MCF 10A (cell line): ENCODE data around the gene NMBR. TPM values are rescaled to one million over a fixed set of nuclear protein-coding genes. Genes with fewer than 3 reads are reported as not detected.
"Not testable (repeated sequence)": the region's sequence is repeated elsewhere in the genome, so short reads cannot be mapped to it uniquely, and the experiment has no call there.

Experiments
- BruUV-seq: library from RNA; stranded (reverse); fragments of 400-500 nt; replicated peaks from 2 replicates; lab custom pipeline; 2021; lab: Mats Ljungman, UMichigan
- CTCF ChIA-PET: fragments of 300-600 bp; sonication (Branson Sonifier 250); formaldehyde crosslinking; extraction: SDS; loops from one replicate; lab custom pipeline; 2021; ENCODE audit warnings: antibody characterized with exemption, inconsistent platforms; lab: Yijun Ruan, JAX
- POLR2A ChIA-PET: fragments of 300-600, 350-650 bp; sonication (Branson Sonifier 250); formaldehyde crosslinking; extraction: SDS; loops from one replicate; lab custom pipeline; 2020; ENCODE audit warnings: antibody characterized with exemption, inconsistent platforms; lab: Yijun Ruan, JAX
- DNase-seq: peaks from one replicate; pipeline ENCODE4 v3.0.0-alpha.2; 2018; ENCODE audit not compliant: unreplicated experiment
- H3K27ac Mint-ChIP-seq: one replicate; pipeline ENCODE4 v1.8.0; 2022; ENCODE audit warnings: mild to moderate bottlenecking, low read depth, mixed read lengths; ENCODE audit not compliant: unreplicated experiment
- H3K27me3 Mint-ChIP-seq: one replicate; pipeline ENCODE4 v1.8.0; 2022; ENCODE audit warnings: mixed read lengths; ENCODE audit not compliant: insufficient read depth, unreplicated experiment
- H3K36me3 Mint-ChIP-seq: one replicate; pipeline ENCODE4 v1.8.0; 2022; ENCODE audit warnings: mild to moderate bottlenecking, moderate library complexity, mixed read lengths; ENCODE audit not compliant: insufficient read depth, unreplicated experiment
- H3K4me1 Mint-ChIP-seq: one replicate; pipeline ENCODE4 v1.8.0; 2022; ENCODE audit warnings: mixed read lengths; ENCODE audit not compliant: insufficient read depth, unreplicated experiment
- H3K4me3 Mint-ChIP-seq: one replicate; pipeline ENCODE4 v1.8.0; 2022; ENCODE audit warnings: mild to moderate bottlenecking, moderate library complexity, mixed read lengths; ENCODE audit not compliant: unreplicated experiment
- H3K9me3 Mint-ChIP-seq: one replicate; pipeline ENCODE4 v1.8.0; 2022; ENCODE audit warnings: mixed read lengths; ENCODE audit not compliant: unreplicated experiment
- CTCF ChIP-seq: fragments of 200-600 bp; IDR thresholded peaks from one replicate; pipeline ENCODE4 v1.8.0; 2022; ENCODE audit warnings: antibody characterized with exemption, mild to moderate bottlenecking; ENCODE audit not compliant: unreplicated experiment
- intact Hi-C: fragments of 100-400 bp; cut with micrococcal nuclease; formaldehyde crosslinking; loops from 2 replicates; pipeline ENCODE4 v1.14.1; 2022
- total RNA-seq: library from RNA; stranded (reverse); gene quantifications from 2 replicates; pipeline ENCODE4 v1.2.3, GENCODE V29; 2022

The NMBR gene
- total RNA-seq, 1 experiment from 2014 or later, result not detected

- BruUV-seq, result no TSS peak
- H3K27ac Mint-ChIP-seq, result no peak overlapping the region
- H3K27me3 Mint-ChIP-seq, result no peaks in the 10 kb centered on the region
- no peaks in the 10 kb centered on the region for H3K9me3 Mint-ChIP-seq
- no peak for DNase-seq
- no peaks in the 10 kb centered on the region for H3K36me3 Mint-ChIP-seq
- POLR2A ChIA-PET, result no interaction called here
- no peak overlapping the region for H3K4me3 Mint-ChIP-seq
- H3K4me1 Mint-ChIP-seq, result no peaks in the 10 kb centered on the region
- TF ChIP-seq CTCF, result no peak
- CTCF ChIA-PET, result no interaction called here
- intact Hi-C loops, result no loop called here
Observed at GRCh38 chr6:142030115-142030619, 116.8 kb downstream of the NMBR start.

- DNase-seq, result no peak
- no peaks in the 10 kb centered on the region for H3K27me3 Mint-ChIP-seq
- ChIA-PET CTCF (no interaction called here), POLR2A (no interaction called here)
- H3K27ac Mint-ChIP-seq, result no peak overlapping the region
- BruUV-seq, result no TSS peak
- no peaks in the 10 kb centered on the region for H3K36me3 Mint-ChIP-seq
- no peaks in the 10 kb centered on the region for H3K9me3 Mint-ChIP-seq
- no peaks in the 10 kb centered on the region for H3K4me1 Mint-ChIP-seq
- no peak for TF ChIP-seq CTCF
- intact Hi-C loops, result no loop called here
- H3K4me3 Mint-ChIP-seq, result no peak overlapping the region
Observed at GRCh38 chr6:142028527-142028926, 118.4 kb downstream of the NMBR start.

GRCh38 chr6:142027804-142028203, 119.1 kb downstream of the NMBR start:
- H3K27me3 Mint-ChIP-seq, intact Hi-C loops, H3K36me3 Mint-ChIP-seq, H3K4me1 Mint-ChIP-seq, H3K9me3 Mint-ChIP-seq, H3K27ac Mint-ChIP-seq, BruUV-seq, POLR2A ChIA-PET, DNase-seq, H3K4me3 Mint-ChIP-seq: not testable (repeated sequence)
- CTCF ChIA-PET, result interaction anchor here (1.2 kb wide), 1 partner anchor 19 kb away, joined by 6 read pairs; no protein-coding TSS in a partner anchor

- no peak overlapping the region for H3K4me3 Mint-ChIP-seq
- POLR2A ChIA-PET, result no interaction called here
- H3K27me3 Mint-ChIP-seq, result no peaks in the 10 kb centered on the region
- H3K27ac Mint-ChIP-seq, result no peak overlapping the region
- no peaks in the 10 kb centered on the region for H3K36me3 Mint-ChIP-seq
- CTCF ChIA-PET, result interaction anchor here (1.2 kb wide), 1 partner anchor 19 kb away, joined by 6 read pairs; no protein-coding TSS in a partner anchor
- no peaks in the 10 kb centered on the region for H3K9me3 Mint-ChIP-seq
- H3K4me1 Mint-ChIP-seq, result no peaks in the 10 kb centered on the region
- no peak for DNase-seq
- BruUV-seq, result no TSS peak
- TF ChIP-seq CTCF, result no peak
- intact Hi-C loops, result no loop called here
Observed at GRCh38 chr6:142027074-142027473, 119.8 kb downstream of the NMBR start.
